H9 (cell line): ENCODE measurements around the gene NARF. TPM values are rescaled to one million over a fixed set of nuclear protein-coding genes. Genes with fewer than 3 reads are reported as not detected.

Source experiments
- DNase-seq: peaks from one replicate; pipeline ENCODE4 v3.0.0-alpha.2; 2017
- H2AFZ ChIP-seq: one replicate; pipeline ENCODE4 v1.6.1; 2013; ENCODE audit warnings: mild to moderate bottlenecking, low read length, control low read depth, moderate library complexity
- H2AK5ac ChIP-seq: 2 replicates; pipeline ENCODE4 v1.6.1; 2013; ENCODE audit warnings: low read length, control low read depth, mixed read lengths; ENCODE audit not compliant: insufficient read length
- H2BK120ac ChIP-seq: one replicate; pipeline ENCODE4 v1.6.1; 2013; ENCODE audit warnings: low read depth, mild to moderate bottlenecking, low read length, control low read depth, inconsistent platforms; ENCODE audit not compliant: poor library complexity, severe bottlenecking
- H2BK12ac ChIP-seq: 2 replicates; pipeline ENCODE4 v1.6.1; 2013; ENCODE audit warnings: low read length, control low read depth, mixed read lengths, low read depth; ENCODE audit not compliant: insufficient read length
- H2BK15ac ChIP-seq: 2 replicates; pipeline ENCODE4 v1.6.1; 2013; ENCODE audit warnings: low read depth, low read length, control low read depth
- H2BK20ac ChIP-seq: one replicate; pipeline ENCODE4 v1.6.1; 2013; ENCODE audit warnings: low read depth, mild to moderate bottlenecking, low read length, control low read depth, inconsistent platforms; ENCODE audit not compliant: poor library complexity, severe bottlenecking
- H2BK5ac ChIP-seq: 2 replicates; pipeline ENCODE4 v1.6.1; 2013; ENCODE audit warnings: low read length, control low read depth, mixed read lengths; ENCODE audit not compliant: insufficient read length
- H3K14ac ChIP-seq: 2 replicates; pipeline ENCODE4 v1.6.1; 2013; ENCODE audit warnings: low read length, control low read depth; ENCODE audit not compliant: insufficient read depth
- H3K18ac ChIP-seq: 2 replicates; pipeline ENCODE4 v1.6.1; 2013; ENCODE audit warnings: low read depth, mild to moderate bottlenecking, mixed read lengths, low read length, control low read depth; ENCODE audit not compliant: insufficient read length
- H3K23ac ChIP-seq: 2 replicates; pipeline ENCODE4 v1.6.1; 2013; ENCODE audit warnings: low read length, control low read depth, mixed read lengths, low read depth; ENCODE audit not compliant: insufficient read length
- H3K23me2 ChIP-seq: 2 replicates; pipeline ENCODE4 v1.6.1; 2013; ENCODE audit warnings: low read depth, mild to moderate bottlenecking, mixed read lengths, low read length, control low read depth; ENCODE audit not compliant: insufficient read length, poor library complexity, severe bottlenecking
- H3K27ac ChIP-seq: 2 replicates; pipeline ENCODE4 v1.5.1; 2013; ENCODE audit warnings: low read length, control low read depth, mixed read lengths, low read depth; ENCODE audit not compliant: insufficient read length
- H3K27me3 ChIP-seq: 2 replicates; pipeline ENCODE4 v1.6.1; 2013; ENCODE audit warnings: low read length, control low read depth, inconsistent platforms; ENCODE audit not compliant: insufficient read depth
- H3K4ac ChIP-seq: 2 replicates; pipeline ENCODE4 v1.6.1; 2013; ENCODE audit warnings: low read depth, mild to moderate bottlenecking, control low read depth, inconsistent platforms, low read length, moderate library complexity
- H3K4me1 ChIP-seq: 2 replicates; pipeline ENCODE4 v1.6.1; 2013; ENCODE audit warnings: low read length, control low read depth, inconsistent platforms; ENCODE audit not compliant: insufficient read depth
- H3K4me2 ChIP-seq: 2 replicates; pipeline ENCODE4 v1.6.1; 2013; ENCODE audit warnings: low read length, control low read depth, mixed read lengths; ENCODE audit not compliant: insufficient read length, insufficient read depth
- H3K56ac ChIP-seq: 2 replicates; pipeline ENCODE4 v1.6.1; 2013; ENCODE audit warnings: low read depth, mild to moderate bottlenecking, mixed read lengths, low read length, control low read depth; ENCODE audit not compliant: insufficient read length
- H3K79me1 ChIP-seq: 2 replicates; pipeline ENCODE4 v1.6.1; 2013; ENCODE audit warnings: low read depth, mild to moderate bottlenecking, moderate library complexity, low read length, control low read depth, inconsistent platforms; ENCODE audit not compliant: insufficient read depth, poor library complexity, severe bottlenecking
- H3K79me2 ChIP-seq: 2 replicates; pipeline ENCODE4 v1.6.1; 2013; ENCODE audit warnings: low read length, control low read depth, inconsistent platforms; ENCODE audit not compliant: insufficient read depth
- H3K9ac ChIP-seq: 2 replicates; pipeline ENCODE4 v1.6.1; 2013; ENCODE audit warnings: low read length, control low read depth, mixed read lengths; ENCODE audit not compliant: insufficient read length; ENCODE audit errors: extremely low read depth
- H3K9me3 ChIP-seq: one replicate; pipeline ENCODE4 v1.6.1; 2013; ENCODE audit warnings: low read depth, low read length, inconsistent platforms; ENCODE audit not compliant: control insufficient read depth
- H3T11ph ChIP-seq: one replicate; pipeline ENCODE4 v1.6.1; 2013; ENCODE audit warnings: mild to moderate bottlenecking, low read length, control low read depth, inconsistent platforms
- H4K20me1 ChIP-seq: one replicate; pipeline ENCODE4 v1.6.1; 2013; ENCODE audit not compliant: control insufficient read depth, insufficient read length, insufficient read depth
- H4K5ac ChIP-seq: 2 replicates; pipeline ENCODE4 v1.6.1; 2013; ENCODE audit warnings: low read depth, mild to moderate bottlenecking, mixed read lengths, low read length, control low read depth; ENCODE audit not compliant: insufficient read length
- H4K8ac ChIP-seq: replicated peaks from 2 replicates; pipeline ENCODE4 v1.6.1; 2013; ENCODE audit warnings: low read length, control low read depth, mixed read lengths, low read depth; ENCODE audit not compliant: insufficient read length
- H4K91ac ChIP-seq: 2 replicates; pipeline ENCODE4 v1.6.1; 2013; ENCODE audit warnings: low read depth, mild to moderate bottlenecking, moderate library complexity, mixed read lengths, low read length, control low read depth; ENCODE audit not compliant: insufficient read length
- H3K27ac Mint-ChIP-seq, 3 experiments: 2 replicates in 2 of 3; 3 replicates in 1 of 3; pipeline ENCODE4 v1.8.0; 2020 to 2021; ENCODE audit warnings: mixed read lengths in 3 of 3, mild to moderate bottlenecking in 1 of 3, moderate library complexity in 1 of 3
- H3K27me3 Mint-ChIP-seq: 2 replicates; pipeline ENCODE4 v1.8.0; 2021; ENCODE audit warnings: low read depth, mild to moderate bottlenecking, moderate library complexity, mixed read lengths
- H3K36me3 Mint-ChIP-seq, 3 experiments: 2 replicates in 2 of 3; 3 replicates in 1 of 3; pipeline ENCODE4 v1.8.0; 2020 to 2021; ENCODE audit warnings: low read depth in 3 of 3, mixed read lengths in 3 of 3; ENCODE audit not compliant: insufficient read depth in 1 of 3
- H3K4me1 Mint-ChIP-seq, 2 experiments: 2 replicates each; pipeline ENCODE4 v1.8.0; 2020; ENCODE audit warnings: mixed read lengths in 2 of 2
- H3K4me3 Mint-ChIP-seq, 2 experiments: 2 replicates in 1 of 2; 3 replicates in 1 of 2; pipeline ENCODE4 v1.8.0; 2020 to 2021; ENCODE audit warnings: mild to moderate bottlenecking in 2 of 2, mixed read lengths in 2 of 2, moderate library complexity in 1 of 2
- H3K9me3 Mint-ChIP-seq, 2 experiments: 2 replicates in 1 of 2; 3 replicates in 1 of 2; pipeline ENCODE4 v1.8.0; 2020; ENCODE audit warnings: mild to moderate bottlenecking in 2 of 2, mixed read lengths in 2 of 2, moderate library complexity in 1 of 2
- CTCF ChIP-seq: fragments of 200-600 bp; sonication (generic); conservative IDR thresholded peaks from 3 replicates; pipeline ENCODE4 v1.8.0; 2021; ENCODE audit warnings: antibody characterized with exemption, mild to moderate bottlenecking
- WGBS: extraction: QIAGEN DNeasy Blood & Tissue Kit; methylation state at CpG from one replicate; pipeline ENCODE4 v1.1.7; 2013; ENCODE audit warnings: missing lambda C conversion rate, low lambda C conversion rate, mixed read lengths; ENCODE audit not compliant: insufficient read length; ENCODE audit errors: extremely low coverage; 5-methylcytosine and 5-hydroxymethylcytosine counted together
- total RNA-seq: library from RNA; stranded (reverse); gene quantifications from 2 replicates; pipeline ENCODE4 v1.2.1, GENCODE V29; 2021

NARF gene
- total RNA-seq, 1 experiment from 2014 or later = 124 TPM

- Histone ChIP-seq H2BK20ac (no peak overlapping the region), H2BK12ac (no peak overlapping the region), H2AFZ (no peak overlapping the region), H3K9me3 (no peaks in the 10 kb centered on the region), H2BK120ac (no peak overlapping the region), H3T11ph (no peak overlapping the region), H4K20me1 (no peaks in the 10 kb centered on the region), H2BK5ac (no peak overlapping the region), H3K4me1 (no peaks in the 10 kb centered on the region), H3K27ac (no peak overlapping the region), H3K23me2 (no peaks in the 10 kb centered on the region), H3K23ac (no peak overlapping the region), H3K18ac (no peak overlapping the region), H2BK15ac (no peak overlapping the region), H3K4ac (no peak overlapping the region), H4K91ac (no peak overlapping the region), H3K14ac (no peak overlapping the region), H3K27me3 (no peaks in the 10 kb centered on the region), H3K79me2 (no peaks in the 10 kb centered on the region), H4K5ac (no peak overlapping the region), H2AK5ac (no peak overlapping the region), H3K79me1 (no peaks in the 10 kb centered on the region), H3K4me2 (no peak overlapping the region), H3K56ac (no peak overlapping the region), H3K9ac (no peak overlapping the region), H4K8ac (no peak overlapping the region)
- Mint-ChIP-seq H3K9me3 (no peaks in the 10 kb centered on the region), H3K4me3 (no peak overlapping the region), H3K36me3 (peaks cover 3 to 22% (median 19%) of the 10 kb centered on the region in 3 experiments), H3K27me3 (no peaks in the 10 kb centered on the region; the same call in 1 of the 2 replicates), H3K27ac (no peak overlapping the region), H3K4me1 (peaks cover 2 to 3% of the 10 kb centered on the region in 2 experiments; a peak in 1 of 4 replicates)
- no peak for TF ChIP-seq CTCF
- no CpG with 5 or more reads among the region's 3 CpGs for whole genome bisulfite sequencing
- no peak for DNase-seq
Observed at GRCh38 chr17:82434216-82434565, 24.4 kb upstream of the NARF start.
